ENCODE results near the gene LMO3. TPM values are rescaled to one million over a fixed set of nuclear protein-coding genes. Genes with fewer than 3 reads are reported as not detected.

LMO3 gene
- total and polyA plus RNA-seq, 2 of the 4 experiments (the other 2 are of a cell fraction), result 0.54 to 0.84 TPM

GRCh38 chr12:16523284-16523950 lies 82.5 kb downstream of the LMO3 start:
- no peak overlapping the region for H3K27ac ChIP-seq (ENCODE audit: insufficient read depth, low read length)
- no peak overlapping the region for H3K14ac ChIP-seq (replicated peaks; ENCODE audit: low read depth, low read length)
- ATAC-seq (ENCODE audit: low read depth) (no peak), DNase-seq (peak; percentile 33)
- no peak overlapping the region for H3K56ac ChIP-seq (ENCODE audit: extremely low read depth, insufficient read depth, low read length)
- no peak overlapping the region for H2AFZ ChIP-seq (replicated peaks; ENCODE audit: low read length, poor library complexity)
- no peaks in the 10 kb centered on the region for H3K9me1 ChIP-seq (ENCODE audit: insufficient read depth, low read length)
- TF ChIP-seq RCOR1 (IDR thresholded peaks at IDR 0.05; ENCODE audit: insufficient replicate concordance, low read length), result no peak
- TF ChIP-seq POLR2A (IDR thresholded peaks at IDR 0.05; ENCODE audit: low read depth, low read length), result no peak
- no peak for TF ChIP-seq NFE2L2 (IDR thresholded peaks at IDR 0.05; ENCODE audit: low read depth, low read length)
- no peak for TF ChIP-seq MXI1 (IDR thresholded peaks at IDR 0.05; ENCODE audit: borderline replicate concordance, low read depth, low read length)
- TF ChIP-seq USF2 (IDR thresholded peaks at IDR 0.05; ENCODE audit: low read depth, low read length), result no peak
- no peak for TF ChIP-seq MAZ (IDR thresholded peaks at IDR 0.05; ENCODE audit: borderline replicate concordance, low read depth, low read length)
- no peak for TF ChIP-seq FOS (IDR thresholded peaks at IDR 0.05; ENCODE audit: low read depth, low read length)
- no peak for TF ChIP-seq CHD1 (IDR thresholded peaks at IDR 0.05; ENCODE audit: low read depth, low read length)
- no peak for TF ChIP-seq CTCF (conservative IDR thresholded peaks at IDR 0.05; ENCODE audit: low read depth, low read length)
- no TSS peak for BruUV-seq (replicated peaks)
- H4K8ac ChIP-seq (ENCODE audit: low read depth in 2 of 2, low read length in 2 of 2), result no peak overlapping the region
- no peak overlapping the region for H2AK9ac ChIP-seq (replicated peaks; ENCODE audit: low read depth, low read length, poor library complexity)
- H3K79me1 ChIP-seq (ENCODE audit: low read depth in 1 of 2, low read length in 2 of 2), result no peaks in the 10 kb centered on the region
- H3K4ac ChIP-seq (ENCODE audit: low read depth, low read length), result no peak overlapping the region
- H3K4me2 ChIP-seq (ENCODE audit: low read depth, low read length), result no peak overlapping the region
- H3K4me3 ChIP-seq (ENCODE audit: insufficient read depth, low read depth, low read length), result no peak overlapping the region
- dilution Hi-C loops (cut with HindIII; ENCODE audit: low sequenced_read_pairs, unreplicated experiment), result no loop called here
- intact Hi-C loops (cut with micrococcal nuclease), result no loop called here
- ChIA-PET POLR2A (ENCODE audit: unreplicated experiment) (no interaction called here), CTCF (no interaction called here)
- H4K5ac ChIP-seq (ENCODE audit: low read depth, low read length), result no peak overlapping the region
- H3K23ac ChIP-seq (ENCODE audit: low read depth, low read length), result no peak overlapping the region
- H3K27me3 ChIP-seq (ENCODE audit: control insufficient read depth, insufficient read depth, low read length), result no peaks in the 10 kb centered on the region
- WGBS, 2 experiments (ENCODE audit: extremely low coverage in 2 of 2, insufficient read length in 1 of 2), result no CpG with 5 or more reads among the region's 5 CpGs
- H2BK20ac ChIP-seq (ENCODE audit: low read depth, low read length), result no peak overlapping the region
- peak overlapping the region; percentile 24 for H2BK5ac ChIP-seq (ENCODE audit: low read depth, low read length, poor library complexity, severe bottlenecking)
- no peaks in the 10 kb centered on the region for H3K9me3 ChIP-seq (ENCODE audit: control insufficient read depth, insufficient read depth, low read length)
- in situ Hi-C loops (cut with MboI; ENCODE audit: low sequenced_read_pairs), result no loop called here
- no peak overlapping the region for H3K9ac ChIP-seq (ENCODE audit: low read depth, low read length)
- H3K4me1 ChIP-seq (ENCODE audit: control insufficient read depth, insufficient read depth, low read length), result peaks cover 2% of the 10 kb centered on the region; the same call in 1 of the 2 replicates
- H2BK120ac ChIP-seq (ENCODE audit: low read depth, low read length), result no peak overlapping the region
- no peaks in the 10 kb centered on the region for H3K36me3 ChIP-seq (ENCODE audit: control insufficient read depth, insufficient read depth, low read length)
- H2BK15ac ChIP-seq (ENCODE audit: low read depth, low read length), result no peak overlapping the region
- H3K18ac ChIP-seq (ENCODE audit: low read depth, low read length), result no peak overlapping the region
- H4K20me1 ChIP-seq (ENCODE audit: insufficient read depth, low read length), result no peaks in the 10 kb centered on the region
- H2AK5ac ChIP-seq (ENCODE audit: low read depth, low read length), result no peak overlapping the region
- no peak overlapping the region for H4K91ac ChIP-seq (ENCODE audit: insufficient read depth, low read depth, low read length)
